Activated CD8-positive, alpha-beta T cell treated with anti-CD3 and anti-CD28 coated beads, Interleukin-2, amount 10 ng/mL, durations not matched to agents 7 days and 5 days (primary cell): ENCODE measurements around the gene OSBP2. TPM values are rescaled to one million over a fixed set of nuclear protein-coding genes. Genes with fewer than 3 reads are reported as not detected.

Source experiments
- ATAC-seq: fragments of 150-1000 bp; cut with Tn5 transposase; one replicate; pipeline ENCODE4 v1.10.0; 2021; ENCODE audit warnings: moderate library complexity
- CTCF ChIA-PET: fragments of 350-600 bp; sonication (Branson Sonifier 250); formaldehyde crosslinking; loops from one replicate; lab custom pipeline; 2021; ENCODE audit warnings: antibody characterized with exemption; lab: Charles Lee
- POLR2A ChIA-PET: fragments of 350-600 bp; sonication (Branson Sonifier 250); formaldehyde crosslinking; loops from one replicate; lab custom pipeline; 2021; ENCODE audit warnings: antibody characterized with exemption; lab: Charles Lee
- DNase-seq: peaks from one replicate; pipeline ENCODE4 v3.0.0-alpha.2; 2020
- H3K27ac Mint-ChIP-seq: one replicate; pipeline ENCODE4 v1.8.0; 2021; ENCODE audit warnings: mild to moderate bottlenecking, mixed read lengths
- H3K27me3 Mint-ChIP-seq: one replicate; pipeline ENCODE4 v1.8.0; 2021; ENCODE audit warnings: low read depth, mixed read lengths
- H3K36me3 Mint-ChIP-seq: one replicate; pipeline ENCODE4 v1.8.0; 2021; ENCODE audit warnings: low read depth, mixed read lengths
- H3K4me1 Mint-ChIP-seq: one replicate; pipeline ENCODE4 v1.8.0; 2021; ENCODE audit warnings: low read depth, mixed read lengths
- H3K4me3 Mint-ChIP-seq: one replicate; pipeline ENCODE4 v1.8.0; 2021; ENCODE audit warnings: mild to moderate bottlenecking, mixed read lengths
- H3K9me3 Mint-ChIP-seq: one replicate; pipeline ENCODE4 v1.8.0; 2022; ENCODE audit warnings: mixed read lengths; ENCODE audit not compliant: insufficient read depth
- total RNA-seq, 2 experiments: library from RNA; stranded (reverse); gene quantifications; one replicate each; pipeline ENCODE4 v1.2.3, GENCODE V29; 2021

OSBP2 gene
- total RNA-seq, 2 experiments from 2014 or later: 0.42 to 0.55 TPM

DNA sequence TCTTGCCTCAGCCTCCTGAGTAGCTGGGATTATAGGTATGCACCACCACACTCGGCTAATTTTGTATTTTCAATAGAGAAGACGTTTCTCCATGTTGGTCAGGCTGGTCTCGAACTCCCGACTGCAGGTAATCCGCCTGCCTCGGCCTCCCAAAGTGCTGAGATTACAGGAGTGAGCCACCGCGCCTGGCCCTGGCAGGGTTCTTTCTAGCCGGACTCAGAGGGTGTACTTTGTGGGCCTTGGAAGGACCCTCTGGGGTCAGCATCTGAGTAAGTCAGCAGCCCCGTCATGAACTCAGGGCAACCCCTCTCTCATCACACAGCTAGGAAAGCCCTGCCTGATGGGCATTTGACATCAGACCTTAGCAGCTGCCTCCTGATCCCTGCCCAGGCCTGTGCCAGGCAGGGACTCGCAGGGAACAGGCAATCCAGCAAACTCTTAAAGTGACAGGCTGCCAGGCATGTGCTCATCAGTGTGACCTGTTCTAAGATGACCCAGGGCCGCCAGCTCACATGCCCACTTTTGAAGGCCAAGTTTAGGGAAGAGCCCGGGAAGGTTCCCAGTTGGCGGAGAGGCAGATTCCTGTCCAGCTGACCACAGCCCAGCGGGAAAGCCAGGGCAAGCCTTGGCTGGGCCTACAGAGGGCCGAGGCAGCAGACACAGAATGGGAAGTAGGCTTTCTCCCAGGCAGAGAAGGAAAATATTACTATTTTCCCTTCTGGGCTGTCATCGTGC is 181.0 kb downstream of the OSBP2 start:
- Mint-ChIP-seq H3K4me3 (no peak overlapping the region), H3K4me1 (no peaks in the 10 kb centered on the region)
- CTCF ChIA-PET: no interaction called here

DNA sequence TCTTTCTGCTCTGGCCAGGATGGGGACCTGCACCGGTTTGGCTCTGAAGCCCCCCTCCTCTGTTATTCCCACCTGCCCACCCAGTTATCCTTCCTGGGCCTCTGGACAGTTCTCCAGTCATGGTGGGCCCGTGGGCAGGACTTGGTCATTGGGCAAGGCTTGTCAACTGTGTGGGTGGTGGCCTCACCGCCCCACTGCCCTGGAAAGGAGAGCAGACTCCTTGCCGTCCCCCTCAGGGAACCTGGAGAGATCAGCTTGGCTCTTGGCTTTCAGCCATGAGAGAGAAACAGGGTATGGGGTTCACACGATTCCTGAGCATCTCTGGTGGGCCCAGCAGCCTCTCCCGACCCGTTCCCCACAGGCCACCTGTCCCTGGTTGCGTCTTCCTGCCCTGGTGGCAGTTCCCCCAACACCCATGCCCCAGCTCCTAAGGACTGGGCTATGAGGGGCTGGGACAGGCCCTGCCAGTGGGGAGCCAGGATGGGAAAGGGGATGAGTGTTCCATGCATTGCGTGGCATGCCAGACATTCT is 181.6 kb downstream of the OSBP2 start:
- Mint-ChIP-seq H3K27ac (no peak overlapping the region), H3K9me3 (no peaks in the 10 kb centered on the region), H3K4me1 (no peaks in the 10 kb centered on the region), H3K27me3 (no peaks in the 10 kb centered on the region), H3K4me3 (no peak overlapping the region), H3K36me3 (no peaks in the 10 kb centered on the region)
- ChIA-PET POLR2A (no interaction called here), CTCF (no interaction called here)
- DNase-seq (no peak), ATAC-seq (no peak)

More for the DNA sequence above, 181.0 kb downstream of the OSBP2 start:
- no peaks in the 10 kb centered on the region for H3K27me3 Mint-ChIP-seq
- ATAC-seq (no peak), DNase-seq (no peak)
- POLR2A ChIA-PET: no interaction called here
- no peaks in the 10 kb centered on the region for H3K36me3 Mint-ChIP-seq
- no peaks in the 10 kb centered on the region for H3K9me3 Mint-ChIP-seq
- no peak overlapping the region for H3K27ac Mint-ChIP-seq

- Mint-ChIP-seq H3K36me3 (no peaks in the 10 kb centered on the region), H3K27ac (no peak overlapping the region), H3K4me3 (no peak overlapping the region), H3K4me1 (no peaks in the 10 kb centered on the region), H3K27me3 (no peaks in the 10 kb centered on the region), H3K9me3 (no peaks in the 10 kb centered on the region)
- ChIA-PET POLR2A (no interaction called here), CTCF (no interaction called here)
- ATAC-seq (no peak), DNase-seq (no peak)
Measured at GRCh38 chr22:30876915-30877553, 182.4 kb downstream of the OSBP2 start.

- Mint-ChIP-seq H3K27ac (no peak overlapping the region), H3K27me3 (no peaks in the 10 kb centered on the region), H3K4me3 (no peak overlapping the region), H3K4me1 (no peaks in the 10 kb centered on the region), H3K9me3 (no peaks in the 10 kb centered on the region), H3K36me3 (no peaks in the 10 kb centered on the region)
- DNase-seq (no peak), ATAC-seq (no peak)
- ChIA-PET POLR2A (no interaction called here), CTCF (no interaction called here)
Measured at GRCh38 chr22:30877662-30878515, 183.2 kb downstream of the OSBP2 start.

GRCh38 chr22:30878516-30879414 is 184.1 kb downstream of the OSBP2 start:
- H3K9me3 Mint-ChIP-seq: no peaks in the 10 kb centered on the region
- POLR2A ChIA-PET: no interaction called here
- H3K4me3 Mint-ChIP-seq: no peak overlapping the region
- H3K27ac Mint-ChIP-seq: no peak overlapping the region
- no peaks in the 10 kb centered on the region for H3K27me3 Mint-ChIP-seq
- DNase-seq (no peak), ATAC-seq (no peak)
- CTCF ChIA-PET: no interaction called here
- H3K36me3 Mint-ChIP-seq: no peaks in the 10 kb centered on the region
- H3K4me1 Mint-ChIP-seq: no peaks in the 10 kb centered on the region

DNA sequence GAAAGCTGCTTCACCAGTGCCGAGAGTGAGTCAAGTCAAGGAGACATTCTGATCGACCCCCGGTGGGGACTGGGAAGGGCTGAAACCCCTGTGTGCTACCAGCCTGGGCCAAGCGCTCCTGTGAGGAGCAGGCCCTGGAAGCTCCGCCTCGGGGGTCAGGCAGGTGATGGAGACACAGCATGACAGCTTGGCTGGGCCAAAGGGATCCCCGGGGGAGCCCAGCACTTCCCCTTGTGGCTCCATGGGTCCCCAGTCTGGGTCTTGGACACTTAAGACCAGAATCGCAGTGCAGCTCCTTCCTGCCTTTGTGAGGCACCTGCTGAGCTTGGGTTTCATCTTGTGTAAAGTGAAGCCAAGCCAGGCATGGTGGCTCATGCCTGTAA is 184.7 kb downstream of the OSBP2 start:
- Mint-ChIP-seq H3K4me1 (no peaks in the 10 kb centered on the region), H3K4me3 (no peak overlapping the region), H3K27me3 (no peaks in the 10 kb centered on the region), H3K36me3 (no peaks in the 10 kb centered on the region), H3K27ac (no peak overlapping the region), H3K9me3 (no peaks in the 10 kb centered on the region)
- ATAC-seq (no peak), DNase-seq (no peak)
- ChIA-PET POLR2A (no interaction called here), CTCF (no interaction called here)

GRCh38 chr22:30880181-30880601 is 185.5 kb downstream of the OSBP2 start:
- no peak for DNase-seq
- Mint-ChIP-seq H3K4me3 (no peak overlapping the region), H3K36me3 (no peaks in the 10 kb centered on the region), H3K4me1 (no peaks in the 10 kb centered on the region), H3K9me3 (no peaks in the 10 kb centered on the region), H3K27me3 (no peaks in the 10 kb centered on the region), H3K27ac (no peak overlapping the region)
- no peak for ATAC-seq
- POLR2A ChIA-PET: no interaction called here
- CTCF ChIA-PET: no interaction called here

DNA sequence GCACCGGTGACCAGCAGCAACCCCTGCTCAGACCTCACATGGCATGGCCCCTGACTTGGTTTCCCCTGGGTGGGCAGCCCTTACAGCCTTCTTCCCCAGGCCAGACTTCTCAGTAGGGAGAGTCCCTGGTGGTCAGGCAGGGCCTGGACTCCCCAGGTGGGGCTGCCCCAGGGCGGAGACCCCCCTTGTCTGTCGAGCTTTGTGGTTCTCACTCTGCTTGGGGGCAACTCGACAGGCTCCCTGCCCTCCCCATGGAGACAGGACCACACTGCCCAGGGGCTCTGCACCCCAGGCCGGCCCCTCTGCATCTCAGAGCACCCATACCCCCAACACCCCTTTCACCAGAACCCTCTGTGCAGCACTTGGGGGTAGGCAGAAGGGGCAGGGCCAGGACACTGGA is 186.2 kb downstream of the OSBP2 start:
- Mint-ChIP-seq H3K4me1 (no peaks in the 10 kb centered on the region), H3K27ac (no peak overlapping the region), H3K36me3 (no peaks in the 10 kb centered on the region), H3K27me3 (no peaks in the 10 kb centered on the region), H3K9me3 (no peaks in the 10 kb centered on the region), H3K4me3 (no peak overlapping the region)
- DNase-seq: no peak
- ChIA-PET CTCF (no interaction called here), POLR2A (no interaction called here)
- no peak for ATAC-seq

DNA sequence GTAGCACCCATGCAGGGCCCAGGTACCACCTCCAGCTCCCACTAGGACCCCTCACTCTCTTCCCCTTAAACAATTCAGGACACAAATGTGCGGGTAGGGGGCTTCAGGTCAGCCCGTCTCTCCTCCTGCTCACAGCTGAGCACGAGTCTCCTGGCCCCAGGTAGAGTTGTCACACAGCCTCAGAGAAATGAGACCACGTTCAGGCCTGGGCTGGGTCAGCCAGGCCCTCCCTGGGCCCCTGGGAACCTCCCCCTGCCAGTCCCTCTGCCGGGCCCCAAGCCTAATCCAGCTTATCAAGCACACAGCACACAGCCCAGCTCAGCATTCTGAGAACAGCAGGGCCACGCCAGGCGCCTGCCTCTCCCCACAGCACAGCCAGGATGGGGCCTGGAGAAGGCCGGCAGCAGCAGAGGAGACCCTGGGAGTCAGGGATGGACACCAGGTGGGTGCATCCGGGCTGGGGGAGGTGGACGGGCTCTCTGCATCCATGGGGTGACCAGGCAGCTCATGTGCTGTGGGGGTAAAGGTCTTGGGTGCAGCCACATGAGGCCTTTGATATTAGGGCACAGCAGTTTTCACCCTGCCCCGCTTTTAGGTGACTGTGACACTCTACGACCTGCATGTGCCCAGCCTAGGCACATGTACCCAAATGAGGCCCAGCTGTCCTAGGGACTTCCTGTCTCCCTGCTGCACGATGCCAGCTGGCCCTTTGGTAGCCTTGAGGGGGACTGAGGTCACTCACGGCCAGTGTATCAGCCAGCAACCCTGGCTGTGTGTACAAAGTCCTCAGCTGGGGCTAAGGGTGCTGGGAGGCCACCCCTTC is 186.9 kb downstream of the OSBP2 start:
- no peaks in the 10 kb centered on the region for H3K27me3 Mint-ChIP-seq
- no peak overlapping the region for H3K27ac Mint-ChIP-seq
- ChIA-PET CTCF (no interaction called here), POLR2A (no interaction called here)
- no peaks in the 10 kb centered on the region for H3K36me3 Mint-ChIP-seq
- no peaks in the 10 kb centered on the region for H3K9me3 Mint-ChIP-seq
- ATAC-seq: no peak
- no peak overlapping the region for H3K4me3 Mint-ChIP-seq
- DNase-seq: no peak
- no peaks in the 10 kb centered on the region for H3K4me1 Mint-ChIP-seq

DNA sequence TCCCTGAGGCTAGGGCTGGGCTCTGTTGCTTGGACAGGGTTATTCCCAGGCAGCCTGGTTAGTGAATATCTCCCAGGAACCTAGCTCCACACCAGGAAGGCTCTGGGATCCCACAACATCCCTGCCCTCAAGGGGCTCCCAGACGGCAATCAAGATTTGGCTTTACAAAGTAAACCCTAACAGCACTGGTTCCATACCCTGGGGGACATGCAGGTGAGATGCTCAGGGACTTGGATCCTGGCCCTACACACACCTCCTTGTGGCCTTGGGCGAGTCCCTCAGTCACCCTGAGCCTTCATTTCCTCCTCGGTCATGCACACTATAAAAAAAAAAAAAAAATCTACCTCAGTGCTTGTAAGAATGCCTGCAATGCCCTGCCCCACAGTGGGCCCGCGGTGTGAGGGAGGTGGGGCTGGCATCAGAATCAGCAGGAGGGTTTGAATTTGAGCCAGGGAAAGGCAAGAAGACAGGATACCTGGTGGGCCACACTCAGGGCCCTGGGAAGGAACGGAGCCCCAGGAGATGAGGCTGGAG is 187.6 kb downstream of the OSBP2 start:
- no peaks in the 10 kb centered on the region for H3K27me3 Mint-ChIP-seq
- DNase-seq: no peak
- H3K4me3 Mint-ChIP-seq: no peak overlapping the region
- ATAC-seq: no peak
- H3K4me1 Mint-ChIP-seq: no peaks in the 10 kb centered on the region
- no peaks in the 10 kb centered on the region for H3K36me3 Mint-ChIP-seq
- H3K27ac Mint-ChIP-seq: no peak overlapping the region
- no peaks in the 10 kb centered on the region for H3K9me3 Mint-ChIP-seq
- CTCF ChIA-PET: no interaction called here
- POLR2A ChIA-PET: no interaction called here
